K562 (cell line): ENCODE measurements around the gene THSD8. TPM values are rescaled to one million over a fixed set of nuclear protein-coding genes. Genes with fewer than 3 reads are reported as not detected.

Experiments used
- GATA2 ChIP-seq: sonication (generic); formaldehyde crosslinking; IDR thresholded peaks from 2 replicates; pipeline ENCODE4 v1.4.0; 2020; ENCODE audit warnings: mild to moderate bottlenecking, missing genetic modification reagents
- GMEB1 ChIP-seq: fragments of 250-450 bp; sonication (Bioruptor Pico); IDR thresholded peaks from 2 replicates; pipeline ENCODE4 v1.4.0; 2020; ENCODE audit warnings: mild to moderate bottlenecking
- GTF2E2 ChIP-seq: fragments of 200-800 bp; sonication (Bioruptor generic); IDR thresholded peaks from 2 replicates; pipeline ENCODE4 v1.6.1; 2016; ENCODE audit warnings: missing genetic modification characterization, missing compliant biosample characterization
- HDAC2 ChIP-seq: fragments of 450-650 bp; IDR thresholded peaks from 2 replicates; pipeline ENCODE4 v1.6.1; 2016; ENCODE audit warnings: mild to moderate bottlenecking
- KHSRP ChIP-seq: fragments of 450-650 bp; IDR thresholded peaks from 2 replicates; pipeline ENCODE4 v1.6.1; 2017
- NFYB ChIP-seq: IDR thresholded peaks from 2 replicates; pipeline ENCODE4 v1.6.1; 2011; ENCODE audit warnings: mild to moderate bottlenecking, moderate library complexity; ENCODE audit not compliant: insufficient read length; ENCODE audit errors: extremely low read depth
- NONO ChIP-seq, 2 experiments: fragments of 200-400 bp in 1 of 2; fragments of 450-650 bp in 1 of 2; formaldehyde crosslinking in 1 of 2; IDR thresholded peaks; 2 replicates each; pipeline ENCODE4 v1.6.1; 2017; ENCODE audit warnings: low read depth in 2 of 2, mild to moderate bottlenecking in 2 of 2, moderate library complexity in 2 of 2, low read length in 1 of 2
- NR4A1 ChIP-seq, 2 experiments: fragments of 250-450 bp in 1 of 2; fragments of 450-650 bp in 1 of 2; sonication (Bioruptor Pico) in 1 of 2; IDR thresholded peaks; 2 replicates each; pipeline versions ENCODE4 v1.4.0 to v1.6.1; 2016 to 2020; ENCODE audit warnings: mild to moderate bottlenecking in 2 of 2, missing compliant biosample characterization in 1 of 2, missing genetic modification characterization in 1 of 2, moderate library complexity in 1 of 2
- TAF7 ChIP-seq: fragments of 450-650 bp; IDR thresholded peaks from 2 replicates; pipeline ENCODE4 v1.6.1; 2016; ENCODE audit warnings: missing genetic modification characterization, missing compliant biosample characterization
- ZNF512 ChIP-seq: IDR thresholded peaks from 2 replicates; pipeline ENCODE4 v1.6.1; 2016; ENCODE audit warnings: missing genetic modification characterization, missing compliant biosample characterization
- ZNF655 ChIP-seq: fragments of 250-450 bp; sonication (Bioruptor Pico); IDR thresholded peaks from 2 replicates; pipeline ENCODE4 v1.5.0; 2021
- ZSCAN29 ChIP-seq: fragments of 450-650 bp; IDR thresholded peaks from 2 replicates; pipeline ENCODE4 v1.6.1; 2017
- polyA plus RNA-seq, 8 experiments: library from polyadenylated mRNA; depleted of rRNA in 4 of 8; stranded (reverse) in 5 of 8; unstranded in 3 of 8; fragments of >200 nt; fragmentation: Nextera tagmentation in 2 of 8; fragmentation: Illumina TruSeq in 1 of 8; extraction: Ambion mirVana in 2 of 8; extraction: Trizol in 1 of 8; gene quantifications; 2 replicates each; pipeline versions ENCODE4 v1.2.1 to v1.2.3, GENCODE V29; 2011 to 2014; ENCODE audit warnings: inconsistent platforms in 1 of 8, missing spikeins in 1 of 8
- total RNA-seq, 7 experiments: library from RNA; depleted of rRNA in 6 of 7; stranded (reverse); fragments of >200 nt in 6 of 7; fragmentation: Illumina TruSeq in 2 of 7; extraction: Trizol in 2 of 7; gene quantifications; 2 replicates each; pipeline versions ENCODE4 v1.2.1 to v1.2.3, GENCODE V29; 2011 to 2021; ENCODE audit warnings: low replicate concordance in 1 of 7
- TF ChIP-seq, protein P1 (sequence below): fragments of 450-650 bp; IDR thresholded peaks from 2 replicates; pipeline ENCODE4 v1.6.1; 2017; ENCODE audit warnings: mild to moderate bottlenecking, moderate library complexity
- TF ChIP-seq, protein P2 (sequence below): sonication (generic); formaldehyde crosslinking; IDR thresholded peaks from 2 replicates; pipeline ENCODE4 v1.8.0; 2022; ENCODE audit warnings: mild to moderate bottlenecking, missing genetic modification reagents

The THSD8 gene
- total and polyA plus RNA-seq, 9 of the 15 experiments (the other 6 are each of a cell fraction or from before 2014, with no cell fraction given), result 8.4 to 42.4 (median 19.9) TPM; not detected in 2

GRCh38 chr19:12793290-12794195 is 8.3 kb upstream of the THSD8 start (continued):
- TF ChIP-seq, protein P1, sequence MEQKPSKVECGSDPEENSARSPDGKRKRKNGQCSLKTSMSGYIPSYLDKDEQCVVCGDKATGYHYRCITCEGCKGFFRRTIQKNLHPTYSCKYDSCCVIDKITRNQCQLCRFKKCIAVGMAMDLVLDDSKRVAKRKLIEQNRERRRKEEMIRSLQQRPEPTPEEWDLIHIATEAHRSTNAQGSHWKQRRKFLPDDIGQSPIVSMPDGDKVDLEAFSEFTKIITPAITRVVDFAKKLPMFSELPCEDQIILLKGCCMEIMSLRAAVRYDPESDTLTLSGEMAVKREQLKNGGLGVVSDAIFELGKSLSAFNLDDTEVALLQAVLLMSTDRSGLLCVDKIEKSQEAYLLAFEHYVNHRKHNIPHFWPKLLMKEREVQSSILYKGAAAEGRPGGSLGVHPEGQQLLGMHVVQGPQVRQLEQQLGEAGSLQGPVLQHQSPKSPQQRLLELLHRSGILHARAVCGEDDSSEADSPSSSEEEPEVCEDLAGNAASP, result no peak
- TF ChIP-seq ZSCAN29 (no peak), ZNF512 (tag) (no peak), NFYB (no peak), GATA2 (CRISPR knock-in tag) (no peak), GTF2E2 (tag) (no peak), ZNF655 (CRISPR knock-in tag) (no peak), NR4A1 (CRISPR knock-in tag; IDR thresholded peaks at IDR 0.05) (no peak), NR4A1 (tag; IDR thresholded peaks at IDR 0.05) (no peak), GMEB1 (CRISPR knock-in tag) (no peak), TAF7 (tag) (no peak), HDAC2 (no peak), KHSRP (no peak), NONO (IDR thresholded peaks at IDR 0.05; ENCODE audit: low read depth in 2 of 2, low read length in 1 of 2) (peak; percentile 47 to 80; a peak in 3 of 4 replicates)
- TF ChIP-seq, protein P2, sequence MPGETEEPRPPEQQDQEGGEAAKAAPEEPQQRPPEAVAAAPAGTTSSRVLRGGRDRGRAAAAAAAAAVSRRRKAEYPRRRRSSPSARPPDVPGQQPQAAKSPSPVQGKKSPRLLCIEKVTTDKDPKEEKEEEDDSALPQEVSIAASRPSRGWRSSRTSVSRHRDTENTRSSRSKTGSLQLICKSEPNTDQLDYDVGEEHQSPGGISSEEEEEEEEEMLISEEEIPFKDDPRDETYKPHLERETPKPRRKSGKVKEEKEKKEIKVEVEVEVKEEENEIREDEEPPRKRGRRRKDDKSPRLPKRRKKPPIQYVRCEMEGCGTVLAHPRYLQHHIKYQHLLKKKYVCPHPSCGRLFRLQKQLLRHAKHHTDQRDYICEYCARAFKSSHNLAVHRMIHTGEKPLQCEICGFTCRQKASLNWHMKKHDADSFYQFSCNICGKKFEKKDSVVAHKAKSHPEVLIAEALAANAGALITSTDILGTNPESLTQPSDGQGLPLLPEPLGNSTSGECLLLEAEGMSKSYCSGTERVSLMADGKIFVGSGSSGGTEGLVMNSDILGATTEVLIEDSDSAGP (CRISPR knock-in tag), result no peak
